Coronary artery (tissue), 2 donors: ENCODE results near the gene TNFSF13B.

ENCODE experiments used
- DNase-seq: peaks from one replicate; pipeline ENCODE4 v3.0.0-alpha.2; 2017; ENCODE audit warnings: low spot score
- H3K27ac ChIP-seq, 2 donors: fragments of 200-600 bp; sonication (generic); one replicate each; pipeline ENCODE4 v1.5.1; 2016 to 2019
- H3K4me3 ChIP-seq: fragments of 200-600 bp; sonication (generic); 2 replicates; pipeline ENCODE4 v1.5.1; 2016; ENCODE audit warnings: mild to moderate bottlenecking, moderate library complexity
- TF ChIP-seq, protein P1 (sequence below): fragments of 200-600 bp; sonication (generic); IDR thresholded peaks from one replicate; pipeline ENCODE4 v1.5.1; 2019; ENCODE audit warnings: antibody characterized with exemption

The TNFSF13B gene

DNA sequence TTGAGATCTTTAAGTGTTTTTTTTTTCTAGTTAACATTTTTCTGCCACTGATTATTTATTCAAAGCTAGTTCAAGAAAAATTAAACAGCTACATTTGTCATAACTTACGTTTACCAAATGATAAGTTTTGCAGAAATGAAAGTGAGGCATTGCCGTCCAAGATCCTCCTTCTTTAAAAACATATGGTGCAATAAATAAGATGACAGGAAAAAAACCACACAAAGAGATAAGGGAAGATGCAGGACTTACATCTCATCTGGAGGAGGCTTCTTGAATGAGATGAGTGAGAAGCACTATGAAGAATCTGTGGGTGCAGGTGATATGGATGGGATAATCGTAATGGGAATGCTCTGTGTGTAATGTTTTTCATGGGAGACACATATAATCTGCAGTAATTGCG lies 12.4 kb downstream of the TNFSF13B start:
- DNase-seq, result no peak
- TF ChIP-seq, protein P1, sequence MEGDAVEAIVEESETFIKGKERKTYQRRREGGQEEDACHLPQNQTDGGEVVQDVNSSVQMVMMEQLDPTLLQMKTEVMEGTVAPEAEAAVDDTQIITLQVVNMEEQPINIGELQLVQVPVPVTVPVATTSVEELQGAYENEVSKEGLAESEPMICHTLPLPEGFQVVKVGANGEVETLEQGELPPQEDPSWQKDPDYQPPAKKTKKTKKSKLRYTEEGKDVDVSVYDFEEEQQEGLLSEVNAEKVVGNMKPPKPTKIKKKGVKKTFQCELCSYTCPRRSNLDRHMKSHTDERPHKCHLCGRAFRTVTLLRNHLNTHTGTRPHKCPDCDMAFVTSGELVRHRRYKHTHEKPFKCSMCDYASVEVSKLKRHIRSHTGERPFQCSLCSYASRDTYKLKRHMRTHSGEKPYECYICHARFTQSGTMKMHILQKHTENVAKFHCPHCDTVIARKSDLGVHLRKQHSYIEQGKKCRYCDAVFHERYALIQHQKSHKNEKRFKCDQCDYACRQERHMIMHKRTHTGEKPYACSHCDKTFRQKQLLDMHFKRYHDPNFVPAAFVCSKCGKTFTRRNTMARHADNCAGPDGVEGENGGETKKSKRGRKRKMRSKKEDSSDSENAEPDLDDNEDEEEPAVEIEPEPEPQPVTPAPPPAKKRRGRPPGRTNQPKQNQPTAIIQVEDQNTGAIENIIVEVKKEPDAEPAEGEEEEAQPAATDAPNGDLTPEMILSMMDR, result no peak
- no peak overlapping the region for H3K4me3 ChIP-seq
- no peak overlapping the region for H3K27ac ChIP-seq

DNA sequence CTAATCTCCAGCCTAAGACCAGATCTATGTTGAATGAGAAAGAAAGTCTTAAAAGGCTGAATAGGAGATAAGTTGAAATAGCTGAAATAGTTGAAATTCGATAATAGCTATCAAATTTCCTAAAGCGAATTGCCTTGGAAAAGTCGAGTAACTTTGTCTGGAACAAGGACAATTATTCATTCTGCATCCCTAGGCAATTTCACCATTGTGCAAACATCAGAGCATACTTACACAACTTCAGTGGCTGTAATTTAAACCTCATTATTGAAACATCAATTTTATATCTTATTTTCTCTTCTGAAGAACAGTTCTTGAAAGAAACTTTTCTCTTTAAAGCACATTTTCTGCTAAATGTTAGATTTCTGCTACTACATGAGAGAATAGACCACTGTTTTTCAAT lies 13.6 kb downstream of the TNFSF13B start:
- Histone ChIP-seq H3K4me3 (no peak overlapping the region), H3K27ac (no peak overlapping the region)
- TF ChIP-seq, protein P1, result no peak
- DNase-seq, result no peak

DNA sequence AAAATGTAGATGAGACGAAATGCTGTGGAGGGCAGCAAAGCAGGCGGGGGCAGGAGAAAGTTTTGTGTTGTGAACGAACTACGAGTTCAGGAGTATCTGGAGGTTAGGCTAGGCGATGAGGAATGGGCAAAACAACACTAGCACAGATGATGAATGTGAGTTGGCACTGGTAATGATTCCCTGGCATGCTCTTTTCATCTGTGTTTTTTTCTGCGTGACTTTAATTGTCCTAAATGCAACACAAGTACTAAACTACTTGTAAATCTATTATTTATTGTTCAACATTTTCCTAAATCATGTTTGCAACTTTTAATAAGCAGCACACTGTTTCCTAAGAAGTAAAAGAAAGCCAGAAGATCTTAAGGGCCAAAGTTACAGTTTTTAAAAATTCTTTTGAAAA lies 19.2 kb downstream of the TNFSF13B start:
- no peak overlapping the region for H3K4me3 ChIP-seq
- DNase-seq, result no peak
- TF ChIP-seq, protein P1, result no peak
- no peak overlapping the region for H3K27ac ChIP-seq

DNA sequence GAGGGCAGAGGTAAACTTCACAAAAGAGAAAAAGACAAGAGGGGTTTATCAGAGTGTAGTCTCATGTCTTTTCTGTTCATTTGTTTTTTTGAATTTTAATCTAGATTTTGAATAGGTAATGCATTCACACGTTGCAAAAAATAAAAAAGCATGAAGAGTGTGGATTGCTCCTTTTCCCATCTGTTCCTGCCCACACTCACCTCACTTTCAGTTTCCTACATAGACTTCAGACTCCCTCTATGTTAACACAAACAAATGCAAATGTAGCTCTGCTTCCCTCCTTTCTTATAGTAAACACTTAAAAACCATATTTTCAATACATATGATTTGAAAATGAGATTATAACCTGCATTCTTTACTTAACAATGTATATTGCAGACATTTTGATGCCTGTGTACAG lies 20.3 kb downstream of the TNFSF13B start:
- no peak overlapping the region for H3K4me3 ChIP-seq
- DNase-seq, result no peak
- TF ChIP-seq, protein P1, result no peak
- no peak overlapping the region for H3K27ac ChIP-seq

DNA sequence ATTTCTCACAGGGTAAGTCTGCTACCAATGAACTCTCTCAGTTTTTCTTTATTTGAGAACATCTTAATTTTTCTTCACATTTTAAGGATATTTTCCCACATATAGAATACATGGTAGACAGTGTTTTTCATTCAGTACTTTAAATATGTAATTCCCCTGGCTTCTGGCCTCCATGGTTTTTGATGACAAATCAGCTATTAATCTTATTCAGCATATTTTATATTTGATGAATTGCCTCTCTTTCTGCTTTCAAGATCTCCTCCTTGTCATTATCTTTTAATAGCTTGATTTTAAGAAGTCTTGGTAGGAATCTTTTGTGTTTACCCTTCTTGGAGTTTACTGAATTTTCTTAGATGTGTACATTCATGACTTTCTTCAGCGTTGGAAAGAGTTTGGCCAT lies 27.6 kb downstream of the TNFSF13B start:
- no peak for DNase-seq
- TF ChIP-seq, protein P1, result no peak
- no peak overlapping the region for H3K27ac ChIP-seq
- no peak overlapping the region for H3K4me3 ChIP-seq

DNA sequence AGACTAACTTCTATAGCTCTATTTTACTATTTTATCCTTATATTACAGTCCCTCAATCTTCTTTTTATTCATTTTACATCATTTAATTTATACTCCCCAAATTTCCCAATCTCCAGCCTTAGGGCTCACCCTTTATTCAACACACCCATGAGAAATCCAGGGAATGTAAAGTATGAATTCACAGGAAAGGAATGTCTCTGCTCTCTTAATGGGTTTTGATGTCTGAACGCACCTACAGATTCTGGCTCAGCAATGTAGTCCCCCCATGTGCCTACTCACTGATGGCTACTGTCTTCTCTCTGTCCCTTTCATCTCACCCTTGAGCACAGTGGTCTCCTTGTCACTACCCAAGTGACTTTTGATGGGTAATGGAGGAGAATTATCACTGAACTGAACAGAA lies 32.8 kb downstream of the TNFSF13B start:
- no peak for DNase-seq
- TF ChIP-seq, protein P1, result no peak
- Histone ChIP-seq H3K4me3 (no peak overlapping the region), H3K27ac (no peak overlapping the region)

DNA sequence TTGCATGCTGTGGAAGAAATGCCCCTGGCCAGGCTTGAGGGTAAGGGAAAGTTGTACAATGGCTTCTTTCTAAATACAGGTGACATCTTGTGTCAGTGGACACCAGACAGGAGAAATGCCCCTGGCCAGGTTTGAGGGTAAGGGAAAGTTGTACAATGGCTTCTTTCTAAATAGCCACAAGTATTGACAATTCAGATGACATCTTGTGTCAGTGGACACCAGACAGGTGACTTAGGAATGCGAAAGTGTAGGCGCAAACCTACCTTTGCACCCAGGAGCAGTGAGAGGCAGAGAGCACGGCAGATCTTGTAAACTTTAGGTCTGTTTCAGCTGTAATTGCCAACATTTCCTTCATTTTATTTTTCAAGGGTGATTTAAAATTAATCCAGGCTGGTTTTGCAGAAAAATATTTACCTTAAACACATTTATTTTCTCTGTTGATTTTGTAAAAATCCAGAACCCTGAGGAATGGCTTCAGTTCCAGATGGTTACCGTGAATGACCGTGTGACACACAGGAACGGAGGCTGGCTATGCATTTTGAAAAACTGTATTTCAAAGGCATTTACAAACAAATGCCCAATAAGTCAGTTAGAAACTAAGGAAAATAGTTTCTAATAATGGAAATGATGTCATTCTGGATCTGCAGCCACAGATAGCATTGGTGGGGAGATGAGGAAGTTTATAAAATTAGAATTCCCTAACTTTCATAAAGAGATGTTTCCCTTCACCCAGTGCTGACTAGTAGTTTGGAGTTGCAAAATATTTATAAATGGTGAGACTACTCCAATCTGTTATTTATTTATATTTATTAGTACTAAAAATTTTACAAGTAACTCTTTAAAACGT lies 34.9 kb downstream of the TNFSF13B start:
- TF ChIP-seq, protein P1, result no peak
- H3K27ac ChIP-seq, result no peak overlapping the region
- H3K4me3 ChIP-seq, result no peak overlapping the region
- DNase-seq, result no peak
